Neutrophil (primary cell): ENCODE results near the gene KRTAP5-5.
"Not testable (repeated sequence)": the region's sequence is repeated elsewhere in the genome, so short reads cannot be mapped to it uniquely, and the experiment has no call there.

Experiments used
- H3K27ac ChIP-seq: fragments of 200-600 bp; sonication (generic); 2 replicates; pipeline ENCODE4 v1.5.1; 2016; ENCODE audit warnings: mild to moderate bottlenecking, moderate library complexity
- H3K27me3 ChIP-seq: fragments of 200-600 bp; sonication (generic); 2 replicates; pipeline ENCODE4 v1.6.0; 2016; ENCODE audit warnings: mild to moderate bottlenecking
- H3K36me3 ChIP-seq: fragments of 200-600 bp; sonication (generic); 2 replicates; pipeline ENCODE4 v1.5.1; 2017
- H3K4me1 ChIP-seq, 2 experiments: fragments of 200-600 bp in 1 of 2; sonication (generic) in 1 of 2; 1 replicate in 1 of 2; 2 replicates in 1 of 2; pipeline versions ENCODE4 v1.5.1 to v1.6.1; 2013 to 2016; ENCODE audit warnings: low read depth in 1 of 2, low read length in 1 of 2, mild to moderate bottlenecking in 1 of 2, moderate library complexity in 1 of 2; ENCODE audit not compliant: control insufficient read depth in 1 of 2, insufficient read depth in 1 of 2
- H3K4me3 ChIP-seq, 2 experiments: fragments of 200-600 bp in 1 of 2; sonication (generic) in 1 of 2; 1 replicate in 1 of 2; 2 replicates in 1 of 2; pipeline ENCODE4 v1.5.1; 2013 to 2016; ENCODE audit warnings: low read depth in 1 of 2, low read length in 1 of 2, mild to moderate bottlenecking in 1 of 2, moderate library complexity in 1 of 2
- H3K9me3 ChIP-seq: fragments of 200-600 bp; sonication (generic); 2 replicates; pipeline ENCODE4 v1.5.1; 2016
- TF ChIP-seq, protein P1 (sequence below): fragments of 200-600 bp; sonication (generic); IDR thresholded peaks from 2 replicates; pipeline ENCODE4 v1.5.1; 2016; ENCODE audit warnings: antibody characterized with exemption

KRTAP5-5 gene

DNA sequence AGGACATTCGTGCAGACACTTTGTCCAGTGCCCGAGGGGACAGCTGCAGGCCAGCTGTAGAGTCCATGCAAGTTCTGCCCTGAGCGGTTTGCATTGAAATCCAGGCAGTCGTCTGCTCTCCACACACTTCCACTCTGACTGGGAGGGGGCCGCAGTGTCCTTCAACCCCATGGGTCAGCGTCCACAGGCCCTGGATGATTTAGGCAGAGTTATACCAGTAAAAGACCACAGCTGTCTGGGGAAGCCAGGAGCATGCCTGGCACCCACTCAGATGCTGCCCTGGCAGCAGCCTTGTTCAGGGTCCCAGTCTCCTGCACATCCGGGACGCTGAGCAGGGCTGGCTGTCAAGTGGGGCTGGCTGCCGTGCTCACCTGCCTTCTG lies 26.5 kb downstream of the KRTAP5-5 start:
- TF ChIP-seq, protein P1, sequence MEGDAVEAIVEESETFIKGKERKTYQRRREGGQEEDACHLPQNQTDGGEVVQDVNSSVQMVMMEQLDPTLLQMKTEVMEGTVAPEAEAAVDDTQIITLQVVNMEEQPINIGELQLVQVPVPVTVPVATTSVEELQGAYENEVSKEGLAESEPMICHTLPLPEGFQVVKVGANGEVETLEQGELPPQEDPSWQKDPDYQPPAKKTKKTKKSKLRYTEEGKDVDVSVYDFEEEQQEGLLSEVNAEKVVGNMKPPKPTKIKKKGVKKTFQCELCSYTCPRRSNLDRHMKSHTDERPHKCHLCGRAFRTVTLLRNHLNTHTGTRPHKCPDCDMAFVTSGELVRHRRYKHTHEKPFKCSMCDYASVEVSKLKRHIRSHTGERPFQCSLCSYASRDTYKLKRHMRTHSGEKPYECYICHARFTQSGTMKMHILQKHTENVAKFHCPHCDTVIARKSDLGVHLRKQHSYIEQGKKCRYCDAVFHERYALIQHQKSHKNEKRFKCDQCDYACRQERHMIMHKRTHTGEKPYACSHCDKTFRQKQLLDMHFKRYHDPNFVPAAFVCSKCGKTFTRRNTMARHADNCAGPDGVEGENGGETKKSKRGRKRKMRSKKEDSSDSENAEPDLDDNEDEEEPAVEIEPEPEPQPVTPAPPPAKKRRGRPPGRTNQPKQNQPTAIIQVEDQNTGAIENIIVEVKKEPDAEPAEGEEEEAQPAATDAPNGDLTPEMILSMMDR: no peak
- peaks cover 71% of the 10 kb centered on the region for H3K27me3 ChIP-seq
- no peaks in the 10 kb centered on the region for H3K36me3 ChIP-seq
- no peak overlapping the region for H3K4me3 ChIP-seq
- no peaks in the 10 kb centered on the region for H3K4me1 ChIP-seq
- H3K9me3 ChIP-seq: no peaks in the 10 kb centered on the region
- no peak overlapping the region for H3K27ac ChIP-seq

DNA sequence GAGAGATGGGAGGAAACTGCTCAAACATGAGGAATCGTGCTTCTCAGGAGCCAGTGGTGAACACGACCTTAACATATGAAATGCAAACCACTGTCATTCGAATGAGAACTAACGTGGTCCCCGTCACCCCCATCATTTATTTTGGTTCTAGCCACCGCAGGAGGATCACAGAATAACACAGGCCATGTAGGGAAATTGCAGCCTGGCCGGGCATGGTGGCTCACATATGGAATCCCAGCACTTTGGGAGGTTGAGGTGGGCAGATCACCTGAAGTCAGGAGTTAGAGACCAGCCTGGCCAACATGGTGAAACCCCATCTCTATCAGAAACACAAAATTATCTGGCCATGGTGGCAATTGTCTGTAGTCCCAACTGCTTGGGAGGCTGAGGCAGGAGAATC lies 27.1 kb downstream of the KRTAP5-5 start:
- Histone ChIP-seq H3K27ac (no peak overlapping the region), H3K27me3 (peaks cover 71% of the 10 kb centered on the region), H3K36me3 (no peaks in the 10 kb centered on the region), H3K9me3 (no peaks in the 10 kb centered on the region), H3K4me3 (no peak overlapping the region), H3K4me1 (no peaks in the 10 kb centered on the region)
- TF ChIP-seq, protein P1: no peak

DNA sequence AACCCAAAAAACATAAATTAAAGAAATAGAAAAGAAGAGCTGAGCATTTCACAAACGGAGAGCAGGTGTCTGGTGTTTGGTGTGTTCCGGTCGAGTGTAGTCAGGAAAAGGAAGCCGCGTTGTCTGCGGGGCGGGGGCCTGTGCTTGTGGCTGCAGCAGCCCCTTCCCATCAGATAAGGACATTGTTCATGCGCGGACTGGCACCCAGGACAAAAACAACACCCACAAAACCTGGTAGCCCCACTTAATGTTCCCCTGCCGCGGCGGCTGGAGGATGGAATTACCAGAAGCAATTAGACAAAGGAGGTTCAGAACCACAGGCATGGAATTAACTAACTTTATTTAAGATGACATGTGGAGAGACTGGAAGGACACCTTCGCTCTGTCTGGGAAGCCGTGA lies 29.9 kb downstream of the KRTAP5-5 start:
- TF ChIP-seq, protein P1: no peak
- Histone ChIP-seq H3K27me3 (peaks cover 53% of the 10 kb centered on the region), H3K9me3 (no peaks in the 10 kb centered on the region), H3K27ac (no peak overlapping the region), H3K4me1 (no peaks in the 10 kb centered on the region), H3K4me3 (no peak overlapping the region), H3K36me3 (no peaks in the 10 kb centered on the region)

DNA sequence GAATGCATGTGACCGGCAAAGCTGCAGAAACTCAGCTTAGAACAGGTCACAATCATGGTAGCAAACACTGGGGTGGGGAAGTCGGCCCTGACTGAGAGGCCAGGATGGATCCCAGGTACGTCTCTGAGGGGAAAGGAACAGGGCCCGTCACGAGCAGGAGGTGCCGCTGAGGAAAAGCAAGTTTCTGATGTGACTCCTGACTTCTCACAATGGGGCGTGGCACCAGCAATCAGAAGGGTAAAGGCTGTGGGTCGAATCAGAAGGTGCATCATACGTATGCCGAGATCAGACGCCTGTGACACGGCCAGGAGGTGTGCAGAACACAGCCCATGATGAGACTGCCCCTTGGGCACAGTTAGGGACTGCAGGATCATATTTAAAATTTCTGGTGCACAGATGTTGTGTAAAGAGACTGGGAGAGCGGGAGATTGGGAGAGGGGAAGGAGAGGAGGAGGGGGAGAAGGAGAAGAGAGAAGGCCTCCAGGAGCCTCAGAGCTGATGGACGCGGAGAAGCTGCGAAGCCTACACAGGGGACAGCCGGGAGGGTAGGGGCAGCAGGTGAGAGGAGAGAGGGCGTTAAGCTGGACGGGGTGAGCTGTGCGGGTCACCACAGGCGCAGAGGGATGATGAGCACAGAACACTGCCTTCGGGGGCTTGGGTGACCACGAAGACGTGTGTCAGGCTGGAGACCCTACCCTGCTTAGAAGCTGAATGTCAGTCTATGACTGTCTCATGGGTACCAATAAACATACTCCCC lies 30.7 kb downstream of the KRTAP5-5 start:
- H3K4me1 ChIP-seq: no peaks in the 10 kb centered on the region
- no peak overlapping the region for H3K4me3 ChIP-seq
- no peaks in the 10 kb centered on the region for H3K9me3 ChIP-seq
- H3K27me3 ChIP-seq: peaks cover 46% of the 10 kb centered on the region
- TF ChIP-seq, protein P1: no peak
- H3K27ac ChIP-seq: no peak overlapping the region
- H3K36me3 ChIP-seq: no peaks in the 10 kb centered on the region

DNA sequence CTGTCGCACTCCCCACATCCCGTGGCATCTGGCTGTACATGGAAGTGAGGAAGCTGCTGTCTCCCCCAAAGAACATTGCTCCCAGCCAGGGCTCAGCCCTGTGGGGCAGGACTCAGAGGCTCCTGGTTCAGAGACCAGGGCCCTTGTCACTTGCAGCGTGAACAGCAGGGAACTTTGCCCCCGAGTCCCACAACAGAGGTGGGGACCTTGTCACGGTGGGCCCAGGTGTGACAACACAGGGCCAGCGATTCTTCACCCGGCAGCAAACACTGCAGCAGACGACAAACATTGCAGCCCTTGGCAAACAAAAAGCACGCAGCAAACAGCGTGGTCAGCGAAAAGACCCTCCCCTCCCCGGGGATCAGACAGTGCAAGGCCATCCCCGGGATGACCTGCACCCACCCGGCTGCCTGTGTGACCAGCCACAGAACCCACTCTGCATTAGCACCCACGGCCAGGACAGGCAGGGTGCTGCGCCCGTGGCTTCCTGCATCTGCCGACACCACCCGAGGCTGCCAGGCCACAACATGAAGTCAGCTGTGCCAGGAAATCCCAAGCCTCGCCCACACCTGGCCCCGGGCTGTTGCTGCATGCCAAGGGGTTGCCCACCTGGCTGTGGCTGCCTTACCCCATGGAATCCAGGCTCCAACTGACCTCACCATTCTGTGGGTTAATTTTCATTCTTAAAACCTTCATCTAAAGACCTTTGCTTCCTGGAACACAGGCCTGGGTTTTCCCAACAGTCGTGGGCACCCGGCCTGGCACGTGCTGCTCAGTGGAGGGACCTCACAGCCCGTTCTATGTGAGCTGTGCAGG lies 32.1 kb downstream of the KRTAP5-5 start:
- H3K36me3 ChIP-seq, H3K27ac ChIP-seq: not testable (repeated sequence)

DNA sequence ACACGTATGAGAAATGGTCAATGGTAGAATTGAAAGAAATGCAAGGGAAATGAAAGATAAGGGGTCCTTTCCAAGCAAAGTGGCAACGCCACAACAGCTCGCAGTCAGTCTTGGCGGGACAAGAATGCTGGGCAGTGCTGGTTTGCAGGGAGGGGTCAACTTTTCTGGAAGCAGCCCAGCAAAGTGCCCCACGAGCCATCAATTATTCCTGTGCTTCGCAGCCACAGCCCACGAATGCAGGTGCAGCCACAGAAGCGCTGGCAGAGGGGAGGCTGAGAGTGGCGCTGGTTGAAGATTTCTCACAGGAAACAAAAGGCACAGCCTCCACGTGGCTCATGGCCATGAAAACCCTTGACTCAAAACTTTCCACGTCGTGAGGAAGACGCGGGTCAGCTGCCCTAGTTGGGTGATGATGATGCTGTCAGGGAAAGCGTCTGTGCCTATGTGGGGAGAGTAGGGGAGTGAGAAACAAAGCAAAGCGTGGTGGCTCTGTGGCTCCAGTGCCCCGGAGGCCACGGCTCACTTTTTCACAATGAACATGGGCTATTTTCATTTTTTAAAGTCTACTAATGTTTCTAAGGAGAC lies 33.2 kb downstream of the KRTAP5-5 start:
- not testable (repeated sequence) for H3K4me3 ChIP-seq, H3K9me3 ChIP-seq, H3K36me3 ChIP-seq, H3K27ac ChIP-seq, H3K4me1 ChIP-seq
- H3K27me3 ChIP-seq: peaks cover 34% of the 10 kb centered on the region

More for the DNA sequence above, 32.1 kb downstream of the KRTAP5-5 start:
- H3K4me1 ChIP-seq, H3K9me3 ChIP-seq, H3K4me3 ChIP-seq: not testable (repeated sequence)
- peaks cover 32% of the 10 kb centered on the region for H3K27me3 ChIP-seq
